Measurements from ENCODE around the gene PDZD7. TPM values are rescaled to one million over a fixed set of nuclear protein-coding genes. Genes with fewer than 3 reads are reported as not detected.

PDZD7 gene
- total RNA-seq, 1 donor from 2014 or later = 0.26 TPM

GRCh38 chr10:101018118-101018599 lies 12.8 kb downstream of the PDZD7 start:
- FAIRE-seq (no peak), DNase-seq (ENCODE audit: low read depth) (no peak)
- TF ChIP-seq CTCF (IDR thresholded peaks at IDR 0.05; ENCODE audit: insufficient read depth, low read length, severe bottlenecking) = no peak
- Histone ChIP-seq H3K36me3 (ENCODE audit: control insufficient read depth, insufficient read depth, low read length) (no peaks in the 10 kb centered on the region), H3K27me3 (ENCODE audit: control insufficient read depth, insufficient read depth, low read length) (peaks cover 6% of the 10 kb centered on the region), H3K4me3 (ENCODE audit: low read depth, low read length) (no peak overlapping the region)

- no peak for DNase-seq (ENCODE audit: low read depth)
- Histone ChIP-seq H3K36me3 (ENCODE audit: control insufficient read depth, insufficient read depth, low read length) (no peaks in the 10 kb centered on the region), H3K27me3 (ENCODE audit: control insufficient read depth, insufficient read depth, low read length) (peaks cover 6% of the 10 kb centered on the region), H3K4me3 (ENCODE audit: low read depth, low read length) (no peak overlapping the region)
- no peak for TF ChIP-seq CTCF (IDR thresholded peaks at IDR 0.05; ENCODE audit: insufficient read depth, low read length, severe bottlenecking)
- no peak for FAIRE-seq
Observed at GRCh38 chr10:101016814-101017213, 14.1 kb downstream of the PDZD7 start.

- TF ChIP-seq CTCF (IDR thresholded peaks at IDR 0.05; ENCODE audit: insufficient read depth, low read length, severe bottlenecking) = no peak
- DNase-seq (ENCODE audit: low read depth) (no peak), FAIRE-seq (no peak)
- H3K36me3 ChIP-seq (ENCODE audit: control insufficient read depth, insufficient read depth, low read length) = no peaks in the 10 kb centered on the region
- peaks cover 6% of the 10 kb centered on the region for H3K27me3 ChIP-seq (ENCODE audit: control insufficient read depth, insufficient read depth, low read length)
- H3K4me3 ChIP-seq (ENCODE audit: low read depth, low read length) = no peak overlapping the region
Observed at GRCh38 chr10:101015582-101015973, 15.4 kb downstream of the PDZD7 start.

DNA sequence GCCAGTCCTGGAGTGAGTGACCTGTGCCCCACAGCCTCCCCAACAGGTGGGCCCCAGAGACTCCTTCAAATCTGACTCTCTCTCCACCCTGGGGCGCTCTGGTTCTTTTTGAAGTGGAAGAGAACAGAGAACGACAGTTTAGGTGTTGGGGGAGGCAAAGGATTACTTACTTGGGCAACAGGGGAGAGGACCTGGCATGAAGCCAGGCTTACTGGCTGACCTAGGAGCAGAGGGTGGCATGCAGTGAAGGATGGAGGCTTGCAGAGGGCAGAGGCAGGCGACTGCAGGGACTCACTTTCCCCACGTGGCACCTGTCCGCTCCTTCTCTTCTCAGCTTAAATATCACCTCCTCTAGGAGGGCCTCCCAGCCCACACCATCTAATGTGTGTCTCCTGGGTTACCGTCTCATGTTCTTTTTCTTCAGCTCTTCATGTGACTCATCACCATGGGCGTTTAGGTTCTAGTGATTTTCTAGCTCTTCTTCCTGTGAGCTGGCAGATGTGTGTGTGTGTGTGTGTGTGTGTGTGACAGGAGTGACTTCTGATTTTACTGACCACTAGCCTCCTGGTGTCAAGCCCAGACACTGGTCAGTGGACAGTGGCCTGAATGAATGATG lies 15.9 kb downstream of the PDZD7 start:
- Histone ChIP-seq H3K27me3 (ENCODE audit: control insufficient read depth, insufficient read depth, low read length) (peaks cover 6% of the 10 kb centered on the region), H3K36me3 (ENCODE audit: control insufficient read depth, insufficient read depth, low read length) (no peaks in the 10 kb centered on the region), H3K4me3 (ENCODE audit: low read depth, low read length) (no peak overlapping the region)
- TF ChIP-seq CTCF (IDR thresholded peaks at IDR 0.05; ENCODE audit: insufficient read depth, low read length, severe bottlenecking) = no peak
- DNase-seq (ENCODE audit: low read depth) (peak; percentile 85), FAIRE-seq (no peak)

DNA sequence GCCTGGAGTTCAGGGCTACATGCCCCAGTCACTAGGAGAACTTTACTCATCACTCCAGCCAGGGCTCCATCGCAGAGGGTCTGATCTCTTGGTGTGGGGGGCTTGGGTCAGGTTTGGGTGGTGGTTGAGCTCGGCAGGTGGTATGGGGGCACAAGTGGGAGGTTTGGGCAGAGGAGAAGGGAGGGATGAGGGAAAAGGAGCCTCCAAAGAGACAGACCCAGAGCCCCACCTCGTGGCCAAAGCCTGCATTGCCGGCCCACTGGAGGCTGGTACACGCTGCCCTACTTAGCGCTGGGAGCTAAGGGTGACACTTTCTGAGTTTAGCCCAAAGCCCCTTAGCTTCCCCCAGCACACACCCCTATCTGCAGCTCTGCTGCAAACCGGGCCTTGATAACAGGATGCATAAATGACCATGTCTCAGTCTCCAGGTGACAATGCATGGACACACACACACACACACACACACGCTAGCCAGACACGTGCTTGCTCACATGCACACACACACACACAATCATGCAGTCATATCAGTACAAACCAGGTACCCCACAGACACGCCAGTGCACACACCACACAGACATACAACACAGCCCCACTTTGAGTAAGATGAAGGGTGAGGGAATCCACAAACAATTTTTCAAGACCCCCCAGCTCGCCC lies 16.6 kb downstream of the PDZD7 start:
- FAIRE-seq (peak; percentile 7), DNase-seq (ENCODE audit: low read depth) (peak; percentile 52)
- Histone ChIP-seq H3K27me3 (ENCODE audit: control insufficient read depth, insufficient read depth, low read length) (peaks cover 6% of the 10 kb centered on the region), H3K4me3 (ENCODE audit: low read depth, low read length) (no peak overlapping the region), H3K36me3 (ENCODE audit: control insufficient read depth, insufficient read depth, low read length) (no peaks in the 10 kb centered on the region)
- peak; percentile 99 for TF ChIP-seq CTCF (IDR thresholded peaks at IDR 0.05; ENCODE audit: insufficient read depth, low read length, severe bottlenecking)
